Measurements from ENCODE around the gene ABI3BP. TPM values are rescaled to one million over a fixed set of nuclear protein-coding genes. Genes with fewer than 3 reads are reported as not detected.

The ABI3BP gene
- total RNA-seq, 1 donor from 2014 or later, result 207 TPM

- intact Hi-C loops (cut with DNase I), result no loop called here
- no peak for DNase-seq
- no peaks in the 10 kb centered on the region for H3K27me3 ChIP-seq
- H3K4me3 ChIP-seq, result no peak overlapping the region
- H3K4me1 ChIP-seq, result no peaks in the 10 kb centered on the region
- no peaks in the 10 kb centered on the region for H3K9me3 ChIP-seq
- TF ChIP-seq, protein P1, sequence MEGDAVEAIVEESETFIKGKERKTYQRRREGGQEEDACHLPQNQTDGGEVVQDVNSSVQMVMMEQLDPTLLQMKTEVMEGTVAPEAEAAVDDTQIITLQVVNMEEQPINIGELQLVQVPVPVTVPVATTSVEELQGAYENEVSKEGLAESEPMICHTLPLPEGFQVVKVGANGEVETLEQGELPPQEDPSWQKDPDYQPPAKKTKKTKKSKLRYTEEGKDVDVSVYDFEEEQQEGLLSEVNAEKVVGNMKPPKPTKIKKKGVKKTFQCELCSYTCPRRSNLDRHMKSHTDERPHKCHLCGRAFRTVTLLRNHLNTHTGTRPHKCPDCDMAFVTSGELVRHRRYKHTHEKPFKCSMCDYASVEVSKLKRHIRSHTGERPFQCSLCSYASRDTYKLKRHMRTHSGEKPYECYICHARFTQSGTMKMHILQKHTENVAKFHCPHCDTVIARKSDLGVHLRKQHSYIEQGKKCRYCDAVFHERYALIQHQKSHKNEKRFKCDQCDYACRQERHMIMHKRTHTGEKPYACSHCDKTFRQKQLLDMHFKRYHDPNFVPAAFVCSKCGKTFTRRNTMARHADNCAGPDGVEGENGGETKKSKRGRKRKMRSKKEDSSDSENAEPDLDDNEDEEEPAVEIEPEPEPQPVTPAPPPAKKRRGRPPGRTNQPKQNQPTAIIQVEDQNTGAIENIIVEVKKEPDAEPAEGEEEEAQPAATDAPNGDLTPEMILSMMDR (IDR thresholded peaks at IDR 0.05), result no peak
- peaks cover 98% of the 10 kb centered on the region for H3K36me3 ChIP-seq
- no peak overlapping the region for H3K27ac ChIP-seq
- no peak for ATAC-seq
Observed at GRCh38 chr3:100748220-100748619, 245.0 kb downstream of the ABI3BP start.

- peaks cover 93% of the 10 kb centered on the region for H3K36me3 ChIP-seq
- H3K4me3 ChIP-seq, result no peak overlapping the region
- TF ChIP-seq, protein P1 (IDR thresholded peaks at IDR 0.05), result no peak
- H3K27me3 ChIP-seq, result no peaks in the 10 kb centered on the region
- no peaks in the 10 kb centered on the region for H3K9me3 ChIP-seq
- intact Hi-C loops (cut with DNase I), result no loop called here
- ATAC-seq (no peak), DNase-seq (no peak)
- H3K4me1 ChIP-seq, result no peaks in the 10 kb centered on the region
- H3K27ac ChIP-seq, result no peak overlapping the region
Observed at GRCh38 chr3:100746092-100746491, 247.1 kb downstream of the ABI3BP start.

DNA sequence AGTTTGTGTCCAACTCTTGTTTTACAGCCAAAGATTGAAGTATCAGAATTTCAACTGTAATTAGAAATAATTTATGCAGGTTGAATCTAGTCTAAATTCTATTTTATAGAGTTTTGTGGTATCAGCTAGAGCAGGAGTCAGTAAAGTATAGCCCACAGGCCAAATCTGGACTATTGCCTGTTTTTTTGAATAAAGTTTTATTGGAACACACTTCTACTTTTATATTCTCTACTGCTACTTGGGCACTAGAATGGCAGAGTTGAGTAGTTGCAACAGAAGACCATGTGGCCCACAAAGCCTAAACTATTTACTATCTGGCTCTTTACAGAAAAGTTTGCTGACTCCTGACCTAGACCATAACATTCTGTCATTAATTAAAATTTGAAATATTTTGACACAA, 247.6 kb downstream of the ABI3BP start:
- ATAC-seq, result no peak

DNA sequence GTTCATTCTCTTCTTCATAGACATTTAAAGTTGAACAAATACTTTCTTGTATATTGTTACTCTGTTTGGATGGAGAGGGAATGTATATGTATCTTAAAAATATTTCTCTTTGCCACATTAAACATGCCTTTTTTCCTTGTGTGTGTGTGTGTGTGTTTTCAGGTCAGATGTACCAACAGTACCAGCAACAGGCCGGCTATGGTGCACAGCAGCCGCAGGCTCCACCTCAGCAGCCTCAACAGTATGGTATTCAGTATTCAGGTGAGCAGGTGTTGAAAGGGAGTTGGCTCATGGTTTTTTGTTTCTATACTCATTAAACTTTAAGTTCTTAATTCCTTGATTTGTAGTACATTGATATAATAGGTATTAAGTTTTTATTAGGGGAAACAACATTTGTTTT, 248.6 kb downstream of the ABI3BP start:
- no peaks in the 10 kb centered on the region for H3K4me1 ChIP-seq
- TF ChIP-seq, protein P1 (IDR thresholded peaks at IDR 0.05), result no peak
- intact Hi-C loops (cut with DNase I), result no loop called here
- ATAC-seq (no peak), DNase-seq (no peak)
- H3K9me3 ChIP-seq, result no peaks in the 10 kb centered on the region
- H3K27ac ChIP-seq, result no peak overlapping the region
- no peak overlapping the region for H3K4me3 ChIP-seq
- peaks cover 94% of the 10 kb centered on the region for H3K36me3 ChIP-seq
- no peaks in the 10 kb centered on the region for H3K27me3 ChIP-seq

More for the DNA sequence above, 247.6 kb downstream of the ABI3BP start:
- peaks cover 93% of the 10 kb centered on the region for H3K36me3 ChIP-seq
- no peaks in the 10 kb centered on the region for H3K4me1 ChIP-seq
- TF ChIP-seq, protein P1 (IDR thresholded peaks at IDR 0.05), result no peak
- no peak for DNase-seq
- H3K27ac ChIP-seq, result no peak overlapping the region
- intact Hi-C loops (cut with DNase I), result no loop called here
- H3K27me3 ChIP-seq, result no peaks in the 10 kb centered on the region
- H3K9me3 ChIP-seq, result no peaks in the 10 kb centered on the region
- no peak overlapping the region for H3K4me3 ChIP-seq

- peaks cover 94% of the 10 kb centered on the region for H3K36me3 ChIP-seq
- intact Hi-C loops (cut with DNase I), result no loop called here
Observed at GRCh38 chr3:100743535-100743934, 249.7 kb downstream of the ABI3BP start.

More at GRCh38 chr3:100743535-100743934, 249.7 kb downstream of the ABI3BP start:
- no peaks in the 10 kb centered on the region for H3K9me3 ChIP-seq
- H3K4me1 ChIP-seq, result no peaks in the 10 kb centered on the region
- no peak overlapping the region for H3K27ac ChIP-seq
- ATAC-seq, result no peak
- H3K4me3 ChIP-seq, result no peak overlapping the region
- no peak for DNase-seq
- TF ChIP-seq, protein P1 (IDR thresholded peaks at IDR 0.05), result no peak
- H3K27me3 ChIP-seq, result no peaks in the 10 kb centered on the region

Measured in upper lobe of right lung (tissue), 1 donor.